HEK293 (cell line): ENCODE data around the gene A4GALT.
A peak's percentile ranks its signal among the peaks of the same experiment; 100 is the strongest.
"Not testable (repeated sequence)": the region's sequence is repeated elsewhere in the genome, so short reads cannot be mapped to it uniquely, and the experiment has no call there.

ENCODE experiments used
- CTCF ChIA-PET: fragments of 350-600 bp; formaldehyde crosslinking; extraction: SDS; loops from one replicate; lab custom pipeline; 2021; ENCODE audit warnings: antibody characterized with exemption; lab: Yijun Ruan, JAX
- POLR2A ChIA-PET: fragments of 300-600 bp; formaldehyde crosslinking; extraction: SDS; loops from one replicate; lab custom pipeline; 2020; ENCODE audit warnings: antibody characterized with exemption, inconsistent platforms; lab: Yijun Ruan, JAX
- H3K27ac ChIP-seq: fragments of 200-500 bp; sonication (Bioruptor generic); 2 replicates; pipeline ENCODE4 v1.5.1; 2014; ENCODE audit warnings: low read depth, low read length, control low read depth, inconsistent platforms; ENCODE audit errors: extremely low read depth
- H3K36me3 ChIP-seq, 2 experiments: fragments of 200-500 bp in 1 of 2; sonication (Bioruptor generic) in 1 of 2; 1 replicate in 1 of 2; 2 replicates in 1 of 2; pipeline ENCODE4 v1.5.1; 2014 to 2017; ENCODE audit warnings: inconsistent platforms in 2 of 2, low read length in 2 of 2; ENCODE audit not compliant: control insufficient read depth in 2 of 2, insufficient read depth in 1 of 2
- H3K4me1 ChIP-seq: fragments of 200-500 bp; sonication (Bioruptor generic); 2 replicates; pipeline ENCODE4 v1.5.1; 2014; ENCODE audit warnings: mild to moderate bottlenecking, low read length, inconsistent platforms; ENCODE audit not compliant: control insufficient read depth, insufficient read depth
- H3K4me3 ChIP-seq: 2 replicates; pipeline ENCODE4 v1.5.1; 2011; ENCODE audit warnings: low read depth, mild to moderate bottlenecking, control low read depth, low read length, moderate library complexity
- H3K9me3 ChIP-seq: fragments of 200-500 bp; sonication (Bioruptor generic); 2 replicates; pipeline ENCODE4 v1.5.1; 2014; ENCODE audit warnings: low read depth, low read length, inconsistent platforms; ENCODE audit not compliant: control insufficient read depth, insufficient read depth
- EGR2 ChIP-seq: fragments of 450-650 bp; formaldehyde crosslinking; IDR thresholded peaks from 2 replicates; pipeline ENCODE4 v1.5.1; 2016; ENCODE audit warnings: low read depth, missing biosample characterization, missing genetic modification characterization
- KLF16 ChIP-seq: fragments of 450-650 bp; formaldehyde crosslinking; IDR thresholded peaks from 2 replicates; pipeline ENCODE4 v1.5.1; 2017; ENCODE audit warnings: missing biosample characterization, missing genetic modification characterization
- KLF17 ChIP-seq: fragments of 450-650 bp; formaldehyde crosslinking; IDR thresholded peaks from 2 replicates; pipeline ENCODE4 v1.5.1; 2016; ENCODE audit warnings: missing biosample characterization, missing genetic modification characterization
- PATZ1 ChIP-seq: fragments of 450-650 bp; formaldehyde crosslinking; IDR thresholded peaks from 2 replicates; pipeline ENCODE4 v1.5.1; 2016; ENCODE audit warnings: missing biosample characterization, missing genetic modification characterization
- WT1 ChIP-seq: fragments of 450-650 bp; formaldehyde crosslinking; IDR thresholded peaks from 2 replicates; pipeline ENCODE4 v1.5.1; 2016; ENCODE audit warnings: missing biosample characterization, missing genetic modification characterization
- ZBTB1 ChIP-seq: fragments of 450-650 bp; formaldehyde crosslinking; IDR thresholded peaks from 2 replicates; pipeline ENCODE4 v1.5.1; 2016; ENCODE audit warnings: missing biosample characterization, missing genetic modification characterization
- ZBTB17 ChIP-seq: fragments of 450-650 bp; formaldehyde crosslinking; IDR thresholded peaks from 2 replicates; pipeline ENCODE4 v1.5.1; 2016; ENCODE audit warnings: missing biosample characterization, missing genetic modification characterization
- ZBTB21 ChIP-seq: fragments of 450-650 bp; formaldehyde crosslinking; IDR thresholded peaks from 2 replicates; pipeline ENCODE4 v1.5.1; 2017; ENCODE audit warnings: missing biosample characterization, missing genetic modification characterization
- ZFHX2 ChIP-seq: fragments of 450-650 bp; formaldehyde crosslinking; conservative IDR thresholded peaks from 2 replicates; pipeline ENCODE4 v1.5.1; 2016; ENCODE audit warnings: missing biosample characterization, missing genetic modification characterization
- ZNF121 ChIP-seq: fragments of 450-650 bp; formaldehyde crosslinking; IDR thresholded peaks from 2 replicates; pipeline ENCODE4 v1.5.1; 2016; ENCODE audit warnings: missing biosample characterization, missing genetic modification characterization
- ZNF341 ChIP-seq: fragments of 450-650 bp; formaldehyde crosslinking; IDR thresholded peaks from 2 replicates; pipeline ENCODE4; 2016; ENCODE audit warnings: low read depth, missing biosample characterization, missing genetic modification characterization
- ZNF600 ChIP-seq: fragments of 450-650 bp; formaldehyde crosslinking; IDR thresholded peaks from 2 replicates; pipeline ENCODE4 v1.5.1; 2016; ENCODE audit warnings: missing biosample characterization, missing genetic modification characterization
- ZNF621 ChIP-seq: fragments of 450-650 bp; formaldehyde crosslinking; IDR thresholded peaks from 2 replicates; pipeline ENCODE4 v1.5.1; 2017; ENCODE audit warnings: missing biosample characterization, missing genetic modification characterization
- ZNF629 ChIP-seq: fragments of 450-650 bp; formaldehyde crosslinking; IDR thresholded peaks from 2 replicates; pipeline ENCODE4 v1.5.1; 2017; ENCODE audit warnings: missing biosample characterization, missing genetic modification characterization
- ZNF664 ChIP-seq: fragments of 450-650 bp; formaldehyde crosslinking; IDR thresholded peaks from 2 replicates; pipeline ENCODE4 v1.5.1; 2016; ENCODE audit warnings: missing biosample characterization, missing genetic modification characterization
- ZSCAN16 ChIP-seq: fragments of 450-650 bp; formaldehyde crosslinking; IDR thresholded peaks from 2 replicates; pipeline ENCODE4 v1.5.1; 2016; ENCODE audit warnings: missing biosample characterization, missing genetic modification characterization

A4GALT gene

GRCh38 chr22:42758931-42759629 lies 38.4 kb upstream of the A4GALT start:
- CTCF ChIA-PET = no interaction called here
- H3K27ac ChIP-seq = no peak overlapping the region
- H3K4me1 ChIP-seq = no peaks in the 10 kb centered on the region
- no peaks in the 10 kb centered on the region for H3K36me3 ChIP-seq
- TF ChIP-seq KLF16 (no peak), ZFHX2 (tag by site-specific recombination) (peak; percentile 31; the same call in 1 of the 2 replicates), ZNF621 (tag by site-specific recombination) (no peak), ZNF664 (no peak), ZBTB21 (tag by site-specific recombination) (no peak), ZNF341 (0 out of 2 replicates have a peak, but pooled peaks have one; percentile 18), EGR2 (peak; percentile 64), ZBTB1 (tag by site-specific recombination) (no peak)
- H3K9me3 ChIP-seq = no peaks in the 10 kb centered on the region
- POLR2A ChIA-PET = no interaction called here
- no peak overlapping the region for H3K4me3 ChIP-seq

- not testable (repeated sequence) for H3K27ac ChIP-seq
Measured at GRCh38 chr22:42755553-42755952, 34.9 kb upstream of the A4GALT start.

GRCh38 chr22:42755121-42755520 lies 34.5 kb upstream of the A4GALT start:
- CTCF ChIA-PET, H3K4me3 ChIP-seq, H3K27ac ChIP-seq, H3K9me3 ChIP-seq, H3K4me1 ChIP-seq, H3K36me3 ChIP-seq: not testable (repeated sequence)
- peak; percentile 73; the same call in 1 of the 2 replicates for TF ChIP-seq ZNF121 (tag by site-specific recombination)
- POLR2A ChIA-PET = interaction anchor here (0.7 kb wide), 1 partner anchor 10 kb away, joined by 3 read pairs; no protein-coding TSS in a partner anchor

More at GRCh38 chr22:42755553-42755952, 34.9 kb upstream of the A4GALT start:
- TF ChIP-seq ZNF629 (tag by site-specific recombination) = peak; percentile 46; the same call in 1 of the 2 replicates
- H3K9me3 ChIP-seq, H3K36me3 ChIP-seq, H3K4me3 ChIP-seq, POLR2A ChIA-PET, H3K4me1 ChIP-seq: not testable (repeated sequence)
- CTCF ChIA-PET = interaction anchor here (0.6 kb wide), 1 partner anchor 95 kb away, joined by 3 read pairs; no protein-coding TSS in a partner anchor

- H3K27ac ChIP-seq = no peak overlapping the region
- H3K9me3 ChIP-seq = no peaks in the 10 kb centered on the region
- CTCF ChIA-PET = interaction anchor here (0.6 kb wide), 1 partner anchor 87 kb away, joined by 3 read pairs; no protein-coding TSS in a partner anchor
- POLR2A ChIA-PET = interaction anchor here (0.7 kb wide), 1 partner anchor 10 kb away, joined by 3 read pairs; no protein-coding TSS in a partner anchor
- H3K36me3 ChIP-seq = no peaks in the 10 kb centered on the region
- TF ChIP-seq WT1 (tag by site-specific recombination) = no peak
- 0 out of 2 replicates have a peak, but pooled peaks have one; percentile 12 for TF ChIP-seq PATZ1
- TF ChIP-seq ZBTB17 (tag by site-specific recombination) = peak; percentile 67
- TF ChIP-seq ZSCAN16 = no peak
- TF ChIP-seq KLF17 (tag by site-specific recombination) = 0 out of 2 replicates have a peak, but pooled peaks have one; percentile 16
- TF ChIP-seq ZNF600 = peak; percentile 31; the same call in 1 of the 2 replicates
- no peaks in the 10 kb centered on the region for H3K4me1 ChIP-seq
- H3K4me3 ChIP-seq = no peak overlapping the region
Measured at GRCh38 chr22:42754658-42755057, 34.0 kb upstream of the A4GALT start.
